Mucosa of rectum (tissue), 2 donors: ENCODE data around the gene ZKSCAN4.

ENCODE experiments used
- H3K27ac ChIP-seq, 2 donors: one replicate each; pipeline ENCODE4 v1.7.0; 2013; ENCODE audit warnings: inconsistent platforms in 2 of 2, low read depth in 2 of 2, low read length in 2 of 2
- H3K27me3 ChIP-seq, 2 donors: one replicate each; pipeline ENCODE4 v1.7.0; 2013; ENCODE audit warnings: low read length in 2 of 2; ENCODE audit not compliant: control insufficient read depth in 2 of 2, insufficient read depth in 2 of 2
- H3K36me3 ChIP-seq, 2 donors: one replicate each; pipeline ENCODE4 v1.7.0; 2013; ENCODE audit warnings: low read length in 2 of 2; ENCODE audit not compliant: control insufficient read depth in 2 of 2, insufficient read depth in 2 of 2
- H3K4me1 ChIP-seq, 2 donors: one replicate each; pipeline ENCODE4 v1.7.0; 2013; ENCODE audit warnings: low read length in 2 of 2, mild to moderate bottlenecking in 1 of 2; ENCODE audit not compliant: control insufficient read depth in 2 of 2, insufficient read depth in 2 of 2
- H3K4me3 ChIP-seq, 2 donors: one replicate each; pipeline ENCODE4 v1.7.0; 2013; ENCODE audit warnings: low read length in 2 of 2
- H3K9ac ChIP-seq, 2 donors: one replicate each; pipeline ENCODE4 v1.7.0; 2013; ENCODE audit warnings: low read length in 2 of 2, low read depth in 1 of 2, mild to moderate bottlenecking in 1 of 2
- H3K9me3 ChIP-seq, 2 donors: one replicate each; pipeline ENCODE4 v1.7.0; 2013; ENCODE audit warnings: low read length in 2 of 2; ENCODE audit not compliant: control insufficient read depth in 2 of 2
- donor health status: healthy.
- donor health status: Normal muscosa, but diverticular disease.

The ZKSCAN4 gene

DNA sequence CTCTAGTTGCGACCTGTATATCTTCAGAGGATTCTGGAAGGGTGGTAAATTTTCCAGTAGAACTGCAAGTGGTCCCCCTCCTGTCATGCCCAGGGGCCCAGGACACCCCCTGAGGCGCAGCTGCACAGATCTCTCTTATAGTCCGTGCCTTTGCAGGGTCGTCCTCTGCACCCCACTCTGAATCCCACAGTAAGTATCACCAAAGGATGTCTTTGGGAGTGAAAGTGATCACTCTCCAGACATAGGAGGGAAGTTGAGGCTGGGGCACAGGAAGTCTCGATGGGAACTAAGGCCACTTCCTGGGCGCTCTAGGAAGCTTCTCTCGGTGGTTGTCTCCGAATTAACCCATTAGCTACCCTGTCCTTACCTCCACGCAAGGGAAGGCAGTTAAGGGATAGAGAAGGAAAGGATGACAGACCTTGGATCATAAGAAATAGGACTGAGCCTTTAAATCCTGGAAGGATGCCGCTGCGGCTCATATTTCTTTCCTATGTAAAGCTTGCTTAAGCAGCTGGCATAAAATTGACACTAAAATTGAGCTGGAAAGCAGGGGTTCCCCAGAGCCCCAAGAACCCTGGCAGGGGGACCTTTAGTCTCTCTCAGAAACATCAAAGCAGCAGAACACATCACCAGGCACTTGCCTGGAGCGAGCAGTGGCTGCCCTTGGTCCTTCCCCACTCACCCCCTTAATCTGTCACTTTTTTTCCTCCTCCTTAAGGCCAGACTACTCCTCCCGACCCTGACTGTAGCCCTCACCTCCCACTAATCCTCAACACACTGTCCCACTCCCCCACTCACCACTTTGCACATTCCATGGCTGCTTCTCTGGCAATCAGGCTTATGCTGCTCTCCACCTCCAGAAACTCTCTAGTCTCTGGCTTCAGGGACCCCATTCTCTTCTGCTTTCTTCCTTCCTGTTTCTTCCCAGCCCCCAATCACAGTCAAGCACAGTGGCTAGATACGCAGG, at the start of gene ZKSCAN4:
ZKSCAN4 (minus strand) TSS at position 261 of the 967 bp plus-strand sequence. CDS start 289 bp downstream, outside the sequence.
- Histone ChIP-seq H3K4me3 (peak within 1 kb of the TSS; percentile 84 to 88), H3K36me3 (peaks cover 0 to 8% of the 10 kb centered on the region in 2 donors), H3K9me3 (no peaks in the 10 kb centered on the region), H3K9ac (peak within 1 kb of the TSS; percentile 55 to 82), H3K27ac (peak within 1 kb of the TSS; percentile 24 to 25), H3K27me3 (no peaks in the 10 kb centered on the region), H3K4me1 (peaks cover 3 to 11% of the 10 kb centered on the region in 2 donors)

DNA sequence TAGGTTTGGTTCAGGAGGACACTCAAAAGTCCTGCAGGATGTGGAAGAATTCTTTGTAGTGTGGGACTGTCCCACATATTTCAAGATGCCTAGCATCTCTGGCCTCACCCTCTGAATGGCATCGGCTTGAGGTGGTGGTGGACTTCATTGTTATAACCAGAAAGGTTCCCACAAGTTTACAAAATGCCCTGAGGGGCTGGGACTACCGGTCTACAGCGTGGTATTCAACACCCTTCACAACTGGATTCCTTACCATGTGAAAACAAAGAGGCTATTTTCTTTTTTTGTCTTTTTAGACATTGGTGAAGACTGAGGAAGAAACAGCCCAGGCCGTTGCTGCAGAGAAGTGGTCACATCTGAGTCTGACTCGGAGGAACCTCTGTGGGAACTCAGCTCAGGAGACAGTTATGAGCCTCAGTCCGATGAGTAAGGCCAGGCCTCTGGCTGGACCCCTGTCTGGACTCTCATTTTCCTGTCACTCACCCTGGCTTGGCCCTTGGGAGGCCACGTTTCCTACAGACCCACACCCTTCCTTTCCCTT, 44.5 kb upstream of the ZKSCAN4 start:
- Histone ChIP-seq H3K4me1 (no peaks in the 10 kb centered on the region), H3K9ac (no peak overlapping the region), H3K27me3 (no peaks in the 10 kb centered on the region), H3K36me3 (no peaks in the 10 kb centered on the region), H3K9me3 (no peaks in the 10 kb centered on the region), H3K27ac (no peak overlapping the region), H3K4me3 (no peak overlapping the region)

DNA sequence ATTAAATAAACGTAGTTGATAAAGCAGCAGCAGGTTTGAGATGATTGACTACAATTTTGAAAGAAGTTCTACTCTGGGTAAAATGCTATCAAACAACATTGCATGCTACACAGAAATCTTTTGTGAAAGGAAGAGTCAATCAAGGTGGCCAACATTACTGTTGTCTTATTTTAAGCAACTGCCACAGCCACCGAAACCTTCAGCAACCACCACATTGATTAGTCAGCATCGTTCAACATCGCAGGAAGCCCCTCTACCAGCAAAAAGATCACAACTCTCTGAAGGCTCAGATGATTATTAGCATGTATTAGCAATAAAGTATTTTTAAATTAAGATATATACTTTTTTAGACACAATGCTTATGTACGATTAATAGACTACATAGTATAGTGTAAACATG, 43.3 kb upstream of the ZKSCAN4 start:
- no peak overlapping the region for H3K27ac ChIP-seq
- H3K4me3 ChIP-seq, result no peak overlapping the region

DNA sequence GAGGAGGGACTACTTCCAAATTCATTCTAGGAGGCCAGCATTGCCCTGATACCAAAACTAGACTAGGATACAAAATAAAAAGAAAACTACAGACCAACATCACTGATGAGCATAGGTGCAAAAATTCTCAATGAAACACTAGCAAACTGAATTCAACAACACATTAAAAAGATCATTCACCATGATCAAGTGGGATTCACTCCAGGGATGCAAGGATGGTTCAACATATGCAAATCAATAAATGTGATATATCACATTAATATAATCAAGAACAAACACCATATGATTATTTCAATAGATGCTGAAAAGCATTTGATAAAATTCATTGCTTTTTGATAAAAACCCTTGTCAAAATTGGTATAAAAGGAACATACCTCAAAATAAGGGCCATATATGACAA, 39.5 kb upstream of the ZKSCAN4 start:
- no peak overlapping the region for H3K4me3 ChIP-seq

More for the DNA sequence above, 43.3 kb upstream of the ZKSCAN4 start:
- no peaks in the 10 kb centered on the region for H3K9me3 ChIP-seq
- H3K4me1 ChIP-seq, result no peaks in the 10 kb centered on the region
- H3K36me3 ChIP-seq, result no peaks in the 10 kb centered on the region
- no peaks in the 10 kb centered on the region for H3K27me3 ChIP-seq
- no peak overlapping the region for H3K9ac ChIP-seq

DNA sequence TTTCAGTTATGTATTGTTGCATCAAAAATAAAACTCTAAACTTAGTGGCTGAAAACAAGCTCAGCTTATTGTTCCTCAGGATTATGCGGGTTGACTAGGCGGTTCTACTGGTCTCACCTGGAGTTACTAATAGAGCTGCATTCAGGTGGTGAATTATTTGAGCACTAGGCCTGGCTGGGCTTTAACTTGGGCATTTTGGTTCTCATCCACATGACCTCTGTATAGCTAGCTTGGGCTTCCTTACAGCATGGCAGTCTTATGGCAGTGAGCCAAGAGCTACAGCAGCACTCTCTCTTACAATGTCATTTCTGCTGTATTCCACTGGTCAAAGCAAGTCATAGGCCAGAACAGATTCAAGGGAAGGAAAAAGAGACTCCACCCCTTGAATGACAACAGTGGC, 30.9 kb upstream of the ZKSCAN4 start:
- Histone ChIP-seq H3K4me1 (peaks cover 3 to 4% of the 10 kb centered on the region in 2 donors), H3K27me3 (no peaks in the 10 kb centered on the region), H3K4me3 (no peak overlapping the region), H3K9ac (no peak overlapping the region), H3K27ac (no peak overlapping the region), H3K9me3 (no peaks in the 10 kb centered on the region), H3K36me3 (peaks cover 6 to 7% of the 10 kb centered on the region in 2 donors)

More for the DNA sequence above, 39.5 kb upstream of the ZKSCAN4 start:
- no peaks in the 10 kb centered on the region for H3K9me3 ChIP-seq
- no peak overlapping the region for H3K27ac ChIP-seq
- H3K4me1 ChIP-seq, result no peaks in the 10 kb centered on the region
- no peak overlapping the region for H3K9ac ChIP-seq
- H3K27me3 ChIP-seq, result no peaks in the 10 kb centered on the region
- H3K36me3 ChIP-seq, result peaks cover 5 to 6% of the 10 kb centered on the region in 2 donors

DNA sequence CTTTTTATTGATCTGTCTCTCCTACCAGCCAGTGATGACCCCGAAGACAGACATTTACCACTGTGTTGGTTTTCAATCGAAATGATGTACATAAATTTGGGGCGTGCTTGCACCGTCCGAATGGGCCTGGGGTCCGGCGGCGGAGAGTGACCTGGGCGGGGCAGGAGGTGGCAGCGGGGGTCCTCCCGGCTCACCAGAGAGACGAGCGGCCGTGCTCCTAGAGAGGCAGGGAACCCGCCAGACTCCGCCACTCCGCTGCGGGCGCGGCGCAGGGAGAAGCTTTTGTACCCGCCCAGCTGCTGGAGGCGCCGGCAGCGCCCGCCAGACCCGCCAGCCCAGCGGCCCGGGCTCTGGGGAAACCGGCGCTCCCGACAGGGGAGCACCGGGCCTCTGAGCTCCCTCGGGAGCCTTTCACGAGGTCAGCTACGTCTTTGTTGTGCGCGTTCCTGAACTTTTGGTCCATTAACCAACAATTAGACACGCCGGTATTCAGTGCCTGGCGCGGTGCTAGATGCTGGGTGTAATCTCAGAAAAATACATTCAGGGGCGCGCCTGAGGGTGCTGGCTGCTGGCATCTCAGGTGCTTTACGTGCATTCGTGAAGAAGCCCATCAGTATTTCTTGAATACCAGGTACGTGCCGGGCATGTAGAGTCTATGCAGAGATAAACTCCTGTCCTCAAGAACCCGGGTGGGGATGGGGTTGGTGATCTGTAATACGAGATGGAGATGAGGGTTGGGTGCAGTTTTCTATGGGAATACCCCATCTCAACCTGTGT, 29.4 kb upstream of the ZKSCAN4 start, which contains the start of gene PGBD1:
PGBD1 (plus strand) TSS at position 285 of the 777 bp plus-strand sequence. CDS start 2,242 bp downstream, outside the sequence.
- Histone ChIP-seq H3K27me3 (no peaks in the 10 kb centered on the region), H3K27ac (no peak within 1 kb of the TSS), H3K36me3 (peaks cover 7 to 10% of the 10 kb centered on the region in 2 donors), H3K4me1 (peaks cover 3 to 4% of the 10 kb centered on the region in 2 donors), H3K9me3 (no peaks in the 10 kb centered on the region), H3K4me3 (peak within 1 kb of the TSS; percentile 75 to 79), H3K9ac (peak within 1 kb of the TSS; percentile 53 to 77)

DNA sequence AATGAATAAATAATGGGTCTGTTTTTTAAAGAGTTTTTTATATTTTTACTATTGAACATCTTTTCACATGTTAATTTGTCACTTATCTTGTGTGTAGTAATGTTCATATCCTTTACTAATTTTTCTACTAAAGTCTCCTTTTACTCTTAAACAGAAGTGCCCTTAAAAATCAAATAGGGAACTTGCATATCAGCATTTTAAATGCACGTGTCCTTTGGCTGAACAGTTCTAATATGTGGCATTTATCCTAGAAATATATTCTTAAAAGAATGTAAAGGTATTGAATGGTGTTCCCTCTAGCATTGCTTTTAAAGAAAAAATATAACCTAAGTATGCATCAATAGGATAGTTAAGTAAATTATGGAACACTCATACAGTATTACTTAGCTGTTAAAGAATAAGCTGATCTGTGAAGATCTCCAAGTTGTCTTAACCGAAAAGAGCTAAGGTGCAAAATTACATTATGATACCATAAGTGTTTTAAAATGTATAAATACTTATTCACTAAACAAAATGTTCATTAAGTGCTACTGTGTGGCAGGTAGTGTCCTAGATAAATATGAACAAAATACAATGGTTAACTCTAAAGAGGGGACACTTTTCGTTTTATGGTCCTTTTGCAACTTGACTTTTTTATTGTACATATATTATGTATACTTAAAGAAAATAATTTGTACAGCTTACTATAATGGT, 28.7 kb upstream of the ZKSCAN4 start:
- Histone ChIP-seq H3K9ac (peak overlapping the region in 1 of 2 donors; percentile 36), H3K4me3 (peak overlapping the region; percentile 75 to 79), H3K27ac (no peak overlapping the region), H3K4me1 (peaks cover 3 to 4% of the 10 kb centered on the region in 2 donors), H3K27me3 (no peaks in the 10 kb centered on the region), H3K36me3 (peaks cover 14 to 17% of the 10 kb centered on the region in 2 donors), H3K9me3 (no peaks in the 10 kb centered on the region)

DNA sequence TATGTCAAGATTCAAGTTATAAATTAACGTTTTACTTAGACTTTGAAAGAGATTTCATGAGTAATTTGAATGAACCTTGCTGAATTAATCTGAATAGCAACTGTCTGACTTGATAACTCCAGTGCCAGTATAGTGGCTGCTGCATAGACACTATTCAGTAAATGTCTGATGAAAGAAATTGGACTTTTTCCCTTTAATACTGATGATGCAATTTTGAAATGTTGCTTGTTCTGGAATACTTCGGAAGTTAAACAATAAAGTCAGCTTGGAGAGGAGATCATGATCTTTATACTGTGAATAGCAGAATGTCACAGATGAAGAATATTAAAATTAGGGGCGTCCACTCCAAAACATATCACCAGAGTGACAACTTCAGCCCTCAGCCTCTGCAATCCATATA, 25.7 kb upstream of the ZKSCAN4 start:
- peaks cover 3 to 4% of the 10 kb centered on the region in 2 donors for H3K4me1 ChIP-seq
- no peak overlapping the region for H3K27ac ChIP-seq
- no peak overlapping the region for H3K9ac ChIP-seq
- H3K27me3 ChIP-seq, result no peaks in the 10 kb centered on the region
- H3K36me3 ChIP-seq, result peaks cover 27% of the 10 kb centered on the region in 2 donors
- H3K9me3 ChIP-seq, result no peaks in the 10 kb centered on the region
- no peak overlapping the region for H3K4me3 ChIP-seq

DNA sequence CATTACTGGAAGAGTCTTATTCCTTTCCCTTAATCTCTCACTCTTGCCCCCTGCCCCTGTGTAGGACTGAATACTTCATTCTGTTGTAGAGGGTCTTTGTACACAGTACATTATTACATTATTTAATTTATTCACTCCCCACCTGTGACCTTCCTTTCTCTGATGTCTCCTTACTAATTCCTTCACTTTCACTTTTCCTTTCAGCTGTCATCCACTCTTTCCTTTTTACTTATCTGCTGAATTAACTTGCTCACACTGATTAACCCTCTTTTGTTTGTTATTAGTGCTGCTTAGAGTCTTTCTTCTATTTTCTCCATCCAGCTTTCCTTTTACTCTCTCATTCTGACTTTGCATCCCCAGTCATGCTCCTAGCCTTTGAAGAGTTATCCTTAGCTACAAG, 22.8 kb upstream of the ZKSCAN4 start:
- Histone ChIP-seq H3K9me3 (no peaks in the 10 kb centered on the region), H3K27ac (no peak overlapping the region), H3K4me1 (no peaks in the 10 kb centered on the region), H3K9ac (no peak overlapping the region), H3K4me3 (no peak overlapping the region), H3K36me3 (peaks cover 30 to 37% of the 10 kb centered on the region in 2 donors), H3K27me3 (no peaks in the 10 kb centered on the region)
